IMR-90 (cell line): Measurements from ENCODE around the gene HDGFL2. TPM values are rescaled to one million over a fixed set of nuclear protein-coding genes. Genes with fewer than 3 reads are reported as not detected.

Experiments used
- ATAC-seq: fragments of 200-7000 bp; cut with Tn5 transposase; 2 replicates; pipeline ENCODE4 v1.9.1; 2020; ENCODE audit warnings: low read depth, mild to moderate bottlenecking, moderate library complexity
- BruUV-seq: library from RNA; stranded (reverse); fragments of 400-500 nt; replicated peaks from 2 replicates; lab custom pipeline; 2021; lab: Mats Ljungman, UMichigan
- CTCF ChIA-PET: fragments of 300-600 bp; formaldehyde crosslinking; extraction: SDS; loops from one replicate; lab custom pipeline; 2021; ENCODE audit warnings: antibody characterized with exemption; lab: Yijun Ruan, JAX
- POLR2A ChIA-PET: fragments of 300-600 bp; sonication (Branson Sonifier 250); formaldehyde crosslinking; loops from one replicate; lab custom pipeline; 2022; ENCODE audit warnings: antibody characterized with exemption; ENCODE audit not compliant: unreplicated experiment; lab: Charles Lee
- DNase-seq: peaks from one replicate; pipeline ENCODE4 v3.0.0; 2013
- H2AFZ ChIP-seq: replicated peaks from 2 replicates; pipeline ENCODE3; 2013; ENCODE audit warnings: low read length, mild to moderate bottlenecking; ENCODE audit not compliant: poor library complexity
- H2AK5ac ChIP-seq: 2 replicates; pipeline ENCODE4 v1.6.1; 2013; ENCODE audit warnings: low read depth, low read length, inconsistent platforms
- H2AK9ac ChIP-seq: replicated peaks from 2 replicates; pipeline ENCODE3; 2013; ENCODE audit warnings: mild to moderate bottlenecking, low read depth, low read length, moderate library complexity; ENCODE audit not compliant: poor library complexity
- H2BK120ac ChIP-seq: 2 replicates; pipeline ENCODE4 v1.6.1; 2013; ENCODE audit warnings: low read depth, low read length, inconsistent platforms
- H2BK15ac ChIP-seq: 3 replicates; pipeline ENCODE4 v1.6.1; 2013; ENCODE audit warnings: low read depth, low read length, inconsistent platforms
- H2BK20ac ChIP-seq: 2 replicates; pipeline ENCODE4 v1.6.1; 2013; ENCODE audit warnings: low read depth, mild to moderate bottlenecking, inconsistent platforms, low read length, moderate library complexity
- H2BK5ac ChIP-seq: 2 replicates; pipeline ENCODE4 v1.6.1; 2013; ENCODE audit warnings: mild to moderate bottlenecking, low read depth, low read length, inconsistent platforms; ENCODE audit not compliant: poor library complexity, severe bottlenecking
- H3K14ac ChIP-seq: replicated peaks from 2 replicates; pipeline ENCODE4 v1.6.1; 2013; ENCODE audit warnings: low read depth, low read length, inconsistent platforms
- H3K18ac ChIP-seq: 2 replicates; pipeline ENCODE4 v1.6.1; 2013; ENCODE audit warnings: low read depth, low read length, control low read depth
- H3K23ac ChIP-seq: 2 replicates; pipeline ENCODE4 v1.6.1; 2013; ENCODE audit warnings: low read depth, low read length, inconsistent platforms
- H3K27ac ChIP-seq: 2 replicates; pipeline ENCODE4 v1.5.1; 2013; ENCODE audit warnings: mild to moderate bottlenecking, control low read depth, low read length; ENCODE audit not compliant: insufficient read depth
- H3K27me3 ChIP-seq: 2 replicates; pipeline ENCODE4 v1.6.1; 2013; ENCODE audit warnings: low read length; ENCODE audit not compliant: control insufficient read depth, insufficient read depth
- H3K36me3 ChIP-seq: 2 replicates; pipeline ENCODE4 v1.6.1; 2013; ENCODE audit warnings: low read length, mixed read lengths; ENCODE audit not compliant: control insufficient read depth, insufficient read depth
- H3K4ac ChIP-seq: 2 replicates; pipeline ENCODE4 v1.6.1; 2013; ENCODE audit warnings: low read depth, low read length, inconsistent platforms
- H3K4me1 ChIP-seq: 2 replicates; pipeline ENCODE4 v1.6.1; 2013; ENCODE audit warnings: low read length, mixed read lengths; ENCODE audit not compliant: control insufficient read depth, insufficient read depth
- H3K4me2 ChIP-seq: 2 replicates; pipeline ENCODE4 v1.6.1; 2013; ENCODE audit warnings: low read depth, mild to moderate bottlenecking, control low read depth, low read length, moderate library complexity
- H3K4me3 ChIP-seq: 2 replicates; pipeline ENCODE4 v1.5.1; 2013; ENCODE audit warnings: low read depth, mild to moderate bottlenecking, control low read depth, low read length, moderate library complexity; ENCODE audit not compliant: insufficient read depth
- H3K56ac ChIP-seq: 2 replicates; pipeline ENCODE4 v1.6.1; 2013; ENCODE audit warnings: low read length, inconsistent platforms; ENCODE audit not compliant: insufficient read depth; ENCODE audit errors: extremely low read depth
- H3K79me1 ChIP-seq, 2 experiments: 2 replicates each; pipeline ENCODE4 v1.6.1; 2013; ENCODE audit warnings: low read length in 2 of 2, inconsistent platforms in 1 of 2, low read depth in 1 of 2
- H3K9ac ChIP-seq: 2 replicates; pipeline ENCODE4 v1.6.1; 2013; ENCODE audit warnings: low read depth, low read length, control low read depth
- H3K9me1 ChIP-seq: 2 replicates; pipeline ENCODE4 v1.6.1; 2013; ENCODE audit warnings: low read length, inconsistent platforms; ENCODE audit not compliant: insufficient read depth
- H3K9me3 ChIP-seq: 2 replicates; pipeline ENCODE4 v1.6.1; 2013; ENCODE audit warnings: low read length; ENCODE audit not compliant: control insufficient read depth, insufficient read depth
- H4K20me1 ChIP-seq: 2 replicates; pipeline ENCODE4 v1.6.1; 2013; ENCODE audit warnings: low read length, inconsistent platforms; ENCODE audit not compliant: insufficient read depth
- H4K5ac ChIP-seq: 2 replicates; pipeline ENCODE4 v1.6.1; 2013; ENCODE audit warnings: mild to moderate bottlenecking, low read depth, low read length, control low read depth
- H4K8ac ChIP-seq, 2 experiments: 2 replicates each; pipeline ENCODE4 v1.6.1; 2013; ENCODE audit warnings: low read depth in 2 of 2, low read length in 2 of 2, control low read depth in 1 of 2, inconsistent platforms in 1 of 2
- H4K91ac ChIP-seq: 2 replicates; pipeline ENCODE4 v1.6.1; 2013; ENCODE audit warnings: low read depth, low read length, inconsistent platforms; ENCODE audit not compliant: insufficient read depth
- CEBPB ChIP-seq: IDR thresholded peaks from 2 replicates; pipeline ENCODE4 v1.6.1; 2012; ENCODE audit warnings: low read depth, low read length, improper control_type of control experiment
- FOS ChIP-seq: fragments of 150-350 bp; IDR thresholded peaks from 2 replicates; pipeline ENCODE4 v1.6.1; 2016; ENCODE audit warnings: low read depth, low read length
- WGBS, 2 experiments: methylation state at CpG; one replicate each; pipeline versions ENCODE4 v1.1.5 to v1.1.7; 2013; ENCODE audit warnings: missing lambda C conversion rate in 2 of 2; ENCODE audit not compliant: insufficient read length in 1 of 2; ENCODE audit errors: extremely low coverage in 2 of 2; 5-methylcytosine and 5-hydroxymethylcytosine counted together
- dilution Hi-C: fragments of 300-500 bp; cut with HindIII; formaldehyde crosslinking; loops from one replicate; pipeline ENCODE4 v1.14.3; 2018; ENCODE audit warnings: low sequenced_read_pairs; ENCODE audit not compliant: unreplicated experiment
- in situ Hi-C: fragments of 300-500 bp; cut with MboI; formaldehyde crosslinking; loops from 3 replicates; pipeline ENCODE4 v1.14.3; 2019; ENCODE audit warnings: low sequenced_read_pairs, inconsistent platforms, mixed read lengths
- intact Hi-C: fragments of 100-400 bp; cut with micrococcal nuclease; formaldehyde crosslinking; loops from 2 replicates; pipeline ENCODE4 v1.10.0; 2022
- polyA plus RNA-seq, 3 experiments: library from polyadenylated mRNA; depleted of rRNA; stranded (reverse); fragments of >200 nt; gene quantifications; 2 replicates each; pipeline ENCODE4 v1.2.3, GENCODE V29; 2012; ENCODE audit warnings: low replicate concordance in 1 of 3
- total RNA-seq: library from RNA; depleted of rRNA; stranded (reverse); fragments of >200 nt; gene quantifications from 2 replicates; pipeline ENCODE4 v1.2.3, GENCODE V29; 2012

The HDGFL2 gene
- total and polyA plus RNA-seq, 2 of the 4 experiments (the other 2 are of a cell fraction), result 35.8 to 48.5 TPM

- H2BK15ac ChIP-seq, result no peak overlapping the region
Observed at GRCh38 chr19:4430760-4431159, 41.3 kb upstream of the HDGFL2 start.

More at GRCh38 chr19:4430760-4431159, 41.3 kb upstream of the HDGFL2 start:
- H3K4me3 ChIP-seq, result no peak overlapping the region
- H3K36me3 ChIP-seq, result peaks cover 23% of the 10 kb centered on the region
- peaks cover 4 to 6% of the 10 kb centered on the region in 2 experiments; a peak in 1 of 4 replicates for H3K79me1 ChIP-seq
- no TSS peak for BruUV-seq
- no peak overlapping the region for H3K23ac ChIP-seq
- no peaks in the 10 kb centered on the region; the same call in 1 of the 2 replicates for H3K9me1 ChIP-seq
- no peak overlapping the region for H2BK20ac ChIP-seq
- no peak overlapping the region for H2AFZ ChIP-seq
- POLR2A ChIA-PET, result no interaction called here
- H3K27me3 ChIP-seq, result no peaks in the 10 kb centered on the region
- no peak for DNase-seq
- no peak overlapping the region for H2BK120ac ChIP-seq
- no peak overlapping the region for H3K4me2 ChIP-seq
- no peaks in the 10 kb centered on the region for H3K9me3 ChIP-seq
- no peak overlapping the region for H3K14ac ChIP-seq
- H3K56ac ChIP-seq, result no peak overlapping the region
- H4K20me1 ChIP-seq, result no peaks in the 10 kb centered on the region
- CTCF ChIA-PET, result no interaction called here
- no peak overlapping the region for H3K4ac ChIP-seq
- no peak overlapping the region for H3K18ac ChIP-seq
- H2AK9ac ChIP-seq, result peak overlapping the region; percentile 7
- whole genome bisulfite sequencing, 2 experiments, result 84% methylated on average over 3 of the region's 12 CpGs; no CpG with 5 or more reads in 1 of the 2 experiments
- H3K9ac ChIP-seq, result no peak overlapping the region
- H2AK5ac ChIP-seq, result no peak overlapping the region
- H3K27ac ChIP-seq, result no peak overlapping the region
- intact Hi-C loops (no loop called here), dilution Hi-C loops (no loop called here), in situ Hi-C loops (no loop called here)
- TF ChIP-seq CEBPB, result peak; percentile 42; the same call in 1 of the 2 replicates
- TF ChIP-seq FOS, result no peak
- H4K8ac ChIP-seq, result no peak overlapping the region
- H4K5ac ChIP-seq, result no peak overlapping the region
- H3K4me1 ChIP-seq, result peaks cover 11% of the 10 kb centered on the region; the same call in 1 of the 2 replicates
- ATAC-seq, result no peak
- H2BK5ac ChIP-seq, result no peak overlapping the region
- no peak overlapping the region for H4K91ac ChIP-seq
